C1 segment of cervical spinal cord (tissue), 14 donors: ENCODE measurements around the gene FHL1.
"Not testable (repeated sequence)": the region's sequence is repeated elsewhere in the genome, so short reads cannot be mapped to it uniquely, and the experiment has no call there.

Experiments
- DNase-seq, 14 donors: peaks; one replicate each; lab custom pipeline; 2025; lab: John Stamatoyannopoulos, UW

Gene FHL1

GRCh38 chrX:136147315-136147901 lies at the start of gene FHL1:
TSS of gene FHL1 (plus strand) at chrX:136147533.
- peak in 9 of 14 donors; percentile 1 to 65 (median 28) for DNase-seq

DNA sequence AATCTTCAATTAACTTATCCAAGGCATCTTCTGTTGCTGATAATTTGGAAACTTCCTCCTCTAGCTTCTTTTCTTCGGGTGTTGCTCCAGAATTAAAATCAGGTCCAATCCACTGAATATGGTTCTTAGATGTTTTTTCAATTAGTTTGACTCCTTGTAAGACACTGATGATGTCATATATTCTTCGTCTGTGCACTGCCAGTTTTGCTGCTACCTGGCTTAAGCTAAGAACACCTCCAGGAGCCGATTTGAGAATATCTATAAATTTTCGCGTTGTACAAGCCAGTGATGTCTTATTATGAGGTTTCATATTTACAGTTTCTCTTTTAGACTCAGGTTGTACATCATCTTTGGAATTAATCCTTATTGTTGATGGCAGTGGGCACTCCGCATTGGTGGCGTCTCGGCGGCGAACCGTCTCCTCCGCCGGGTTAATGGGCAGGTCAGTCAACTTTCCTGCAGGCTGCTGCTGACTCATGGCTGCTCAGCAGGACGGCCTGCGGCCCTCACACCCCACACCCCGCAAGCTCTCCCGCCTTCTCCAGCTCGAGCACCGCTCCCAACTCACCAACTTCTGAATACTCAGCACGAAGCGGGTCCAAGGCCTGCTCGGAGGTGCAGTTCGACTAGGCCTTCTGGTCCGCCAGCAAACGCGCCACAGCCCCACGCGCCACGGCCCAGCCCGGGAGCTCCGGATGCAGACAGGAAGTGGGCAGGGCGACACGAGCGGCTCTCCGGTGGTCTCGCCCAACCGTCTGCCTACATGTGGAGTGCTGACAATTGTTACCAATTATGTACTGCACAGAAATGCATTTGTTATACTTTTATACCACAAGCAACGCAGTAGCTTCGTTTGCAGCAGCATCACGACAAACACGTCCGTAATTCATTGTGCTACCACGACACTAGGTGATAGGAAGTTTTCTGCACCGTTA lies 49.2 kb upstream of the FHL1 start:
- DNase-seq, result no peak

DNA sequence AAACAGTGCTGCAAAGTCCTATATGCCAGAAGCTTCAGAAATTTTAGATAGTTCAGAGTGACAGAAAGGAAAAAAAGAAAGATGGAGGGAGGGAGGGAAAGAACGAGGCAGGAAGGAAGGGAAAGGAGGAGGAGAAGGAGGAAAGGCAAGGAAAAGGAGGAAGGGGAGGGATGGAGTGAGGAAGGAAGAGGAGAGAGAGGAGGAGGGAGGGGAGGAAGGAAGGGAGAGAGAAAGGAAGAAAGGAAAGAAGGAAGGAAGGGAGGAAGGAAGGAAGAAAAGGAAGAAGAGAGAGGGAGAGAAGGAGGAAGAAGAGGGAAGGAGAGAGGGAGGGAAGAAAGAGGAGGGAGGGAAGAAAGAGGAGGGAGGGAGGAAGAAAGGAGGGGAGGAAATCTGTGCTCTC lies 42.4 kb upstream of the FHL1 start:
- DNase-seq, result no peak

DNA sequence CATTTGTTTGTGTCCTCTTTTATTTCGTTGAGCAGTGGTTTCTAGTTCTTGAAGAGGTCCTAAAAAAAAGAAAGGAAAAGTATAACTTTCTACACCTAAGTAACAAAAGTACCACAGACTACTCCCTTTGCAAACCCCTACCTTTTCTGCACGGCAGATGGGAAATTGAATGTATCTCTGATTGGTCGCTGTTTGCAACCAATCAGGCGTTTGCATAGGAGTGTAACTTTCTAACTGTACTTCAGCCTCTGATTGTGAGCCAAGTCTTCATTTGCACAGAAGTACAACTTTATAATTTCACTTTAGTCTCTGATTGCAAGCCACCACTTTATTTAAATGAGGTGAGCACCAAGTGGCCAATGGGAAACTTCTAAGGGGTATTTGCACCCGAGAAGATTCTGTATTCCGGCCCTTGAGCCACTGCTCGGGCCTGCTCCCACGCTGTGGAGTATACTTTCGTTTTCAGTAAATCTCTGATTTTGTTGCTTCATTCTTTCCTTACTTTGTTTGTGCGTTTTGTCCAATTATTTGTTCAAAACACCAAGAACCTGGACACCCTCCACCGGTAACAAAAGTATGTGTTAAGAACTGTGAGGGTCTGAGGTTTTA lies 40.3 kb upstream of the FHL1 start:
- DNase-seq, result no peak

DNA sequence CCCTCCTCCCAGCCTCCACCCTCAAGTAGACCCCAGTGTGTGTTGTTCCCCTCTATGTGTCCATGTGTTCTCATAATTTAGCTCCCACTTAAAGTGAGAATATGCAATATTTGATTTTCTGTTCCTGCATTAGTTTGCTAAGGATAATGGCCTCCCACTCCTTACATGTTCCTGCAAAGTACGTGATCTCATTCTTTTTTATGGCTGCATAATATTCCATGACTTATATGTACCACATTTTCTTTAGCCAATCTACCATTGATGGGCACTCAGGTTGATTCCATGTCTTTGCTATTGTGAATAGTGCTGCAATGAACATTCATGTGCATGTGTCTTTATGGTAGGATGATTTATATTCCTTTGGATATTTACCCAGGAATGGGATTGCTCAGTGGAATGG lies 38.4 kb upstream of the FHL1 start:
- not testable (repeated sequence) for DNase-seq

GRCh38 chrX:136112286-136112685 lies 35.0 kb upstream of the FHL1 start:
- no peak for DNase-seq

- no peak for DNase-seq
These were observed 34.6 kb upstream of the FHL1 start for GRCh38 chrX:136112778-136113177.

DNA sequence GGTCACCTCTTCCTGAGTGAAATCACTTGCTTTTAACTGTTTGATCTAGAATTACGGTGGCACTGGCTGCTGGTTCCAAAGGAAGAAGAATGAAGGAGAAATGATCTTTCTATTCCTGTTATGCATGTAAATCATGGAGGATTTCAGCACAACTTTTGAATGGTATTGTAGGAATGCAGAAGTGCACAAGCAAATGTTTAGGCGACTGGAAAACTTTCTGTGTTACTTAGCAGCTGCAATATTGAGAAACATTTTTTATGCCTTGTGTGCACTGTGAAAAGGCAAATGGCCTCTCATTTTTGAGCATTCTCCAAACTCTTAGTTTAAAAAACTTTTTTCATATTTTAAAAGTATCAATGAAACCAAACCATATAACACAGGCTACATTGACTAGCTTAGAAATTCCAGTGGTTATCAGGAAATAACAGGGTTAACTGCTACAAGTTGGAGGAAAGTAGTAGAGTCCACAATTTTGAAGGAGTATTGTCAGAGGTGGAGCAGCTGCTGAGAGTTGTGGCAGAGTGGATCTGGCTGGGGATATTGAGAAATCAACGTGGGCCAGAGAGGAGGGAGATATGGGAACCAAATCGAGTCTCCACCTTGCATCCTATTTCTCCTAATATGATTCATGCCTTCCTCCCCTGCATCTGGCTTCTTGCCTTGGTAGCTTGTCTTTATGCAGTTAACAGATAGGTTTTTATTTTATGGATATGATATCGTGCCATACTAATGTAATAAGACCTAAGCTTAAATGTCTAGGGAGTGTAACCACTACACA lies 32.0 kb upstream of the FHL1 start:
- DNase-seq, result no peak

DNA sequence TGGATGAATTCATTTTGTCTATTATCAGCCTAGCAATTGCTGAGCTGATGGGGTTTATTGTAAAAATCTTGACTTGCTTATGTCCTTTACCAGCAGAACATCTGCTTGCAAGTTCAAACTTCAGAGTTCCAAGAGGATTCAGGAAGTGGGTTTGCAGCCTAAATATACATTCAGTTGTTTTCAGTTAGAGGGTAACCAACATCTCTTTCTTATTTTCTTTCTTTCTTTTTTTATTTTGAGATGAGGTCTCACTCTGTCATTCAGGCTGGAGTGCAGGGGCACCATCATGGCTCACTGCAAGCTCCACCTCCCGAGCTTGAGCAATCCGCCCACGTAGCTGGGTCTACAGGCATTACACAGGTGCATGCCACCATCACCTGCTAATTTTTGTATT lies 31.4 kb upstream of the FHL1 start:
- DNase-seq, result no peak

DNA sequence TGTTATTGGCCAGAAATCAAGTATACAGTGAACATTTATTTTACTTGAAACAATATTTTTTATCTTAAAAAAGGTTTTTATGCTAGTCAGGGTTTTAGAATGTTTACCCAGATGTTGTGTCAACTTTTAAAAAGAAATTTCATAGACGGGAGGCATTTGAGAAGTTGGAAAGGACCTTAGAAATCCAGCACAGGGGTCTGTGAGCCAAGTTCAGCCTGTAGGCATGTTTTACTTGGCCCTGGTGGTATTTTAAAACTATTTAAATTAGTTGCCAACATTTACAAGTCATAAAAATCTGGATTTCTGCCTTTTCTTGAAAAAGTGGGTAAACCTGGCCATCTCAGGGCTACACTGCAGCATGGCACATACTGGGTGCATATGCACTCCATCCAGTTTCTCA lies 25.5 kb upstream of the FHL1 start:
- no peak for DNase-seq

GRCh38 chrX:136122207-136122606 lies 25.1 kb upstream of the FHL1 start:
- no peak for DNase-seq

DNA sequence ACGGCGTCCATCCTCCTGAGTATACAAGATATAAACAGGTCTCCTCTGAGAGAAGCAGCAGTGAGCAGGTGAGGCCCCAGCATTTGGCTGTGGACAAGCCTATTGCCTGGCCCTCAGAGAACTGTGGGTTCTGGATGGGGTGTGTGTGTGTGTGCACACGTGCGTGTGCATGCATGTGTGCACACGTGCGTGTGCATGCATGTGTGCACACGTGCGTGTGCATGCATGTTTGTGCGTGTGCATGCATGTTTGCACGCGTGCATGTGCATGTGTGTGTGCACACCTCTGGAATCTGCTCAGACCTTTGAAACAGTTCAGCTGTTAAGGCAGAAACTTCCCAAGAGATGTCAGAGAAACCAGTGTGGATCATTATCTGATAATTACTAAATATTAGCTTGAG lies 22.2 kb upstream of the FHL1 start:
- no peak for DNase-seq

- DNase-seq, result no peak
These were observed 21.0 kb upstream of the FHL1 start for GRCh38 chrX:136126371-136126770.

DNA sequence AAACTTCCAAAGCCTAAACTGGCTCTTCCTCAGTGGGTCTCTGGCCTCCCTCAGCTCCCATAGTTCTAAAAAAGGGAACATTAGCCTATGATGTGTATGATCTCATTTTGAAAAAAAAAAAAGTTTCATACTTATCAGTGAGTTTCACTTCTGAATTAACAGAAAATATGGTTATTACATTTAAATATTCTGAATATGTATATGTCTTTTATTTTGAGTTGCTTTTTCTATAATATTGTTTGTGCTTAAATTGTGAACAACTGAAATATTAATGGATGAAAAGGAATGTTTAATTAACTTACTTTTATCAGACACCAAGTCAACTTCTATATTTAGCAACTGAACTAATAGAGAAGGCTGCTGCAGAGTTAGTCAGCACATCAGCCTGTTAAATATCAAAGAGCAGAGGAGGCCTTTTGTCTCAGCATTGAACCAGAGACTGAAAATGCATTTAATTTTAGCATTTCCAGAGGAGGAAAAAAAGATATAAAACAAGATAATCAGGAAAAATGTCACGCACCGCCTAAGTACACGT lies 20.4 kb upstream of the FHL1 start:
- no peak for DNase-seq

DNA sequence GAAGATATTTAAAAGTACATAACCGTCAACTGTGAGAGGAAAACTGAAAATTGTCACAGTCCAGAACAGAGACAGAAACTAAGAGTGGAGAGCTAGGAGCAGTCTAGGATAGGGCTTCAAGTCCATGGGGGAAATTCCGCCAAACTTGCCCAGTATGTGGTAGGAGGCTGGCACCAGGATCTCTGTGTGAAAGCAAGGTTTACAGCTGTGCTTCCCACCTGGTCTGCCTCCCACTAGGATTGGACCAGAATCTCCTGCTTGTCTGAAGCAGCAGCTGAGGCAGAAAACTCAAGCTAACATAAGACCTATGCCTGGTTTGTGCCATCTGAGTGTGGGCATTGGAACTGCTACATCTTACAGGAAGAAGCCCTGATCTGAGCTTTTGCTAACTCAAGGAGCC lies 18.6 kb upstream of the FHL1 start:
- DNase-seq, result no peak

- DNase-seq, result no peak
These were observed 16.2 kb upstream of the FHL1 start for GRCh38 chrX:136130931-136131833.

DNA sequence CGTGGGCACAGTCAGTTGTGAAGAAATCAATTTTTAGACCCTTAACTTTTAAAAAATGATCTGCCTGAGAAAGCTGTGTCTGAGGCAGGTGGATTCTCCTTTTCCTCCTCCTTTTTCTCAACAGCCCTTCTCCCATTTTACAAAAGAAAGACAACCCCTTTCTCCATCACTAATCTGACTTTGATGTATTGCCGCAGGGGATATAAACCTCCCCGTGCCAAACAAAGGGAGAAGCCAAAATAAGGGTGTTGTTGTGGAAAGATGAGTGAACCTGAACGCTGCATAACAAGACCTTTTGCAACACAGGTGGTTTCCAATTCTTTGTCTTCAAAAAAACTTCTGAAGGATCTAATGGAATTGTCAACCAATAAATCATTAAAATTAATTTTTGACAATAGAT lies 8.4 kb upstream of the FHL1 start:
- DNase-seq, result no peak

DNA sequence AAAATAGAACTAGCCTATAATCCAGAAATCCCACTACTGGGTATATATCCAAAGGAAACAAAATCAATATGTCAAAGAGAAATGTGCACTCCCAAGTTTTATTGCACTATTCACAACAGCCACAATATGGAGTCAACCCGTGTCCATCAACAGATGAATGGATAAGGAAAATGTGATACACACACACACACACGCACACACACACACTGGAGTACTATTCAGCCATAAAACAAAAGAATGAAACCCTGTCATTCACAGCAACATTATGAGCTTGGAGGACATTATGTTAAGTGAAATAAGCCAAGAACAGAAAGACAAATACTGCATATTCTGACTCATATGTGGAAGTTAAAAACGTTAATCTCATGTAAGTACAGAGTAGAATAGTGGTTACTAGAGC lies 5.8 kb upstream of the FHL1 start:
- DNase-seq, result no peak

DNA sequence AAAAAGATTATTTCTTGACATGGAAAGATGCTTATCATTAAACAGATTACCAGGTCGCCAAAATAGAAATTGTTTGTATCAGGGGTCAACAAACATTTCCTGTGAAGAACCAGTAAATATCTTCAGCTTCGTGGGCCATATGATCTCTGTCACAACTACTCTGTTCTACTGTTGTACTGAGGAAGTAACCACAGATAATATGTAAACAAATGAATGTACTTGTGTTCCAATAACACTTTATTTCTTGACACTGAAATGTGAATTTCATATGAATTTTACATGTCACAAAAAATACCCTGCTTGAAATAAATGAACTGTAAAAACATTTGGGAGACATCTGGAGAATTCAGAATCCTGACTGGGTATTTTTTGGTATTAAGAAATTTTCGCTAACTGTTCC lies 4.7 kb upstream of the FHL1 start:
- DNase-seq, result no peak

- DNase-seq, result no peak
These were observed 3.6 kb upstream of the FHL1 start for GRCh38 chrX:136143711-136144110.
